ENCODE data around the gene TMEM38B. TPM values are rescaled to one million over a fixed set of nuclear protein-coding genes. Genes with fewer than 3 reads are reported as not detected.

Gene TMEM38B
- total RNA-seq (15.0 TPM), polyA plus RNA-seq (9.6 TPM)

GRCh38 chr9:105694190-105694847 lies at the start of gene TMEM38B:
TSS of gene TMEM38B (plus strand) at chr9:105694541. CDS start at chr9:105694661, 120 bp downstream.
- DNase-seq (ENCODE audit: extremely low spot score) = no peak
- Histone ChIP-seq H3K4me3 (ENCODE audit: low read depth, low read length) (peak within 1 kb of the TSS; percentile 84), H3K36me3 (ENCODE audit: insufficient read depth) (no peaks in the 10 kb centered on the region), H3K27ac (ENCODE audit: low read depth) (no peak within 1 kb of the TSS), H3K4me1 (ENCODE audit: insufficient read depth) (no peaks in the 10 kb centered on the region)
- under 1% methylated on average over 65 of the region's 65 CpGs for WGBS

DNA sequence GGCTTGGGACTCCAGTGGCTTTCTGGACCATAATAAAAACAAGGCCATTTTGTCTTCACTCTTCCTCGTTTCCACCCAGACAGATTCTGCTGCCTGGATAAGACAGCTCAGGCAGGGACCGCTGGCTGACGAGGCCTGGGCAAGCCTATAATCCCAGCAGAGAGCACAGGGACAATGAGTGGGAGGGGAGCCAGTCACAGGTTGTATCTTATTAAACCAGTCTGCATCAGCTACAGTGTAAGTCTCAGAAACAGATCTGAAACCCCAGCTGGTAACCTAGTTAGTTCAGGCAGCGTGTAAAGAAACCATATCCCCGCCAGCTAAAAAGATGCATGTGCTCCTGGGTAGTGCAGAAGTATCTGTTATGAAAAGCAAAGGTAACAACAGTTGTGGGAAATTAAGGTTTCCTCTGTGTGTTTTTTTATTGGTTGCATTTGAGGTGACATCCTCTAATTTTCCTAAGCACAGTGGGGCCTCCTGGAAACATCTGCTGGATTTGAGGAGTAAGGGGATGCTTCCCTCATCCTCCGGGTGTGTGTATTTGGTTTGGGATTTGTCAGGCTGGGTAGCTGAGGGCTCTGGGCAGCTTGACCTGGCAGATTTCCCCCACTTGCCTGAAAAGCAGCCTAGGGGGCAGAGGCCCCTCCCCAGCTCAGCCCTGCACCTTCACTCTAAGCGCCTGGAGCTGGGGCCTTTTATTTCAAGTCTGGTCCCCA lies 47.3 kb upstream of the TMEM38B start:
- no peak for DNase-seq (ENCODE audit: extremely low spot score)
- Histone ChIP-seq H3K36me3 (ENCODE audit: insufficient read depth) (no peaks in the 10 kb centered on the region), H3K27ac (ENCODE audit: low read depth) (no peak overlapping the region), H3K4me1 (ENCODE audit: insufficient read depth) (no peaks in the 10 kb centered on the region), H3K4me3 (ENCODE audit: low read depth, low read length) (no peak overlapping the region)
- 78% methylated on average over 7 of the region's 7 CpGs for WGBS

- Histone ChIP-seq H3K27ac (ENCODE audit: low read depth) (no peak overlapping the region), H3K36me3 (ENCODE audit: insufficient read depth) (no peaks in the 10 kb centered on the region), H3K4me1 (ENCODE audit: insufficient read depth) (no peaks in the 10 kb centered on the region), H3K4me3 (ENCODE audit: low read depth, low read length) (no peak overlapping the region)
- 65% methylated on average over 12 of the region's 12 CpGs for WGBS
- DNase-seq (ENCODE audit: extremely low spot score) = no peak
Observed at GRCh38 chr9:105647595-105648349, 46.6 kb upstream of the TMEM38B start.

- no peaks in the 10 kb centered on the region for H3K4me1 ChIP-seq (ENCODE audit: insufficient read depth)
- no peaks in the 10 kb centered on the region for H3K36me3 ChIP-seq (ENCODE audit: insufficient read depth)
- DNase-seq (ENCODE audit: extremely low spot score) = no peak
- H3K27ac ChIP-seq (ENCODE audit: low read depth) = no peak overlapping the region
- no peak overlapping the region for H3K4me3 ChIP-seq (ENCODE audit: low read depth, low read length)
- WGBS = 72% methylated on average over 4 of the region's 4 CpGs
Observed at GRCh38 chr9:105651806-105652205, 42.5 kb upstream of the TMEM38B start.

DNA sequence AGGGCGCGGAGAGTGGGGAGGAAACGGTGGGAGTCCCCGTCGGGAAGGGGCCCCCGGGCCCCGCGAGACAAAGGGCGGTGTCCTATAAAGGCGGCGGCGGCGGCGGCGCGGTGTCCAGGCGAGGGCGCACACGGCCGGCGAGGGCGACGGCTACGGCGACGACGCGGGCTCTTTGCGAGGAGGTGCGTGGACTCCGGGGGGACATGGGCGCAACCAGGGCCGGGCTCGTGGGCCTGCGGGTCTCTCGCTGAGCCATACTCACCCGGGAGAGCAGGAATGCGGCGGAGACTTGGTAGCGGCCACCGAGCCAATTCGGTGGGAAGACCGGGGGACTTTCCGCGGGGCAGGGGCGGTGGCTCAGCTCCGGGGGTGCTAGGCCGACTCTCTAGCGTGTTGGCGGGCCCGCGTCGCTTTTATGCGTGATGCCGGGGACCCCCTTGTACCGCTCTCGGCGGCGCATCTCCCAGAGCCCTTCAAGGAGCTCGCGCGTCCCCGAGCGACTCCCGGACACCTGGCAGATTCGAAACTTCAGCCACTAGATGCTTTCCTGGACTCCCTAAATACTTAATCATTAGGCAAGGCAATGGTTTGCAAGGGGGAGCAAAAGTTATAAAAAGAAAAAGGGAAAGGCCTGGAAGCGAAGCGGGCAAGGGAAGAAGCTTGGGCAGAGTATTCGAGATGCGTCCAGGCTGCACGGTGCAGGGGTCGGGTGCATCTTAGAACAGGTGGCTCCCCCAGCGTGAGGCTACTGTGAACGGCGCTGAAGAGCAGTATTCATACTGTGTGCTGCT lies 38.0 kb upstream of the TMEM38B start:
- Histone ChIP-seq H3K27ac (ENCODE audit: low read depth) (no peak overlapping the region), H3K4me3 (ENCODE audit: low read depth, low read length) (peak overlapping the region; percentile 35), H3K36me3 (ENCODE audit: insufficient read depth) (no peaks in the 10 kb centered on the region), H3K4me1 (ENCODE audit: insufficient read depth) (no peaks in the 10 kb centered on the region)
- WGBS = 2% methylated on average over 75 of the region's 75 CpGs
- no peak for DNase-seq (ENCODE audit: extremely low spot score)

- H3K4me1 ChIP-seq (ENCODE audit: insufficient read depth) = no peaks in the 10 kb centered on the region
- H3K36me3 ChIP-seq (ENCODE audit: insufficient read depth) = no peaks in the 10 kb centered on the region
- H3K27ac ChIP-seq (ENCODE audit: low read depth) = no peak overlapping the region
- DNase-seq (ENCODE audit: extremely low spot score) = no peak
- no peak overlapping the region for H3K4me3 ChIP-seq (ENCODE audit: low read depth, low read length)
- WGBS = 80% methylated on average over 2 of the region's 2 CpGs
Observed at GRCh38 chr9:105658351-105658750, 36.0 kb upstream of the TMEM38B start.

- 87% methylated on average over 4 of the region's 4 CpGs for WGBS
Observed at GRCh38 chr9:105661011-105661410, 33.3 kb upstream of the TMEM38B start.

DNA sequence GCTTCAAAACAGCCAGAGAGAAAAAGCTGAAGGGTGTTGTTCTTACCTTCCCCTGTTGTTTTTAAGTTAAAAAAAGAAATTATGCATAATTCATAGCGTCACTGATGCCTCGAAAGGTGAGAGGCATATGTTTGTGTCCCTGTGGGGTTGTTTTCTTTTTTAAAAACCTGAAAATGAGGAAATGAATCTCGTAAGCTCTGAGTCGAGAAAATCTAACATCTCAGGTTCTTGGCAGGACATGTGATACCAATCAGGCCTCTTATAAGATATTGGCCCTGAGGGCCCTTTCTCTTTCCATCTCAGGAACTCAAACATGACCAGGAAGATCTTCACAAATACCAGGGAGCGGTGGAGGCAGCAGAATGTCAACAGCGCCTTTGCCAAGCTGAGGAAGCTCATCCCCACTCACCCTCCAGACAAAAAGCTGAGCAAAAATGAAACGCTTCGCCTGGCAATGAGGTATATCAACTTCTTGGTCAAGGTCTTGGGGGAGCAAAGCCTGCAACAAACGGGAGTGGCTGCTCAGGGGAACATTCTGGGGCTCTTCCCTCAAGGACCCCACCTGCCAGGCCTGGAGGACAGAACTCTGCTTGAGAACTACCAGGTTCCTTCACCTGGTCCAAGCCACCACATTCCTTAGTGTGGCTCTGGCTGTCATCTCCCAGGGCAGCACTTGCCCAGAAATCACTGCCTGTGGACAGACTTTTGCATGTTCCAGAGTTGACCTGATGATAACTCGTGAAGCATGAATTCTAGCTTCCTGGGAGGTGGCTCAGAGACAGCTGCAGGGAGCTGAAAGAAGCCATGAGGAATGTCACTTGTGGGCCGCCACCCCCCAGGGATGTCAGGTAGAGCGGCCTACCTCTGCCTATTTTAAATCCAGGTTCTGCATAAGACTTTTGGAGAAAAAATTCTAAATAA lies 31.9 kb upstream of the TMEM38B start, which contains the start of gene TAL2:
TAL2 (plus strand) TSS at position 274 of the 921 bp plus-strand sequence; CDS start at position 314, 40 bp downstream.
- Histone ChIP-seq H3K27ac (ENCODE audit: low read depth) (no peak within 1 kb of the TSS), H3K4me1 (ENCODE audit: insufficient read depth) (no peaks in the 10 kb centered on the region), H3K4me3 (ENCODE audit: low read depth, low read length) (no peak within 1 kb of the TSS), H3K36me3 (ENCODE audit: insufficient read depth) (no peaks in the 10 kb centered on the region)
- WGBS = 85% methylated on average over 12 of the region's 12 CpGs
- no peak for DNase-seq (ENCODE audit: extremely low spot score)

More at GRCh38 chr9:105661011-105661410, 33.3 kb upstream of the TMEM38B start:
- Histone ChIP-seq H3K27ac (ENCODE audit: low read depth) (no peak overlapping the region), H3K4me3 (ENCODE audit: low read depth, low read length) (no peak overlapping the region), H3K4me1 (ENCODE audit: insufficient read depth) (no peaks in the 10 kb centered on the region), H3K36me3 (ENCODE audit: insufficient read depth) (no peaks in the 10 kb centered on the region)
- DNase-seq (ENCODE audit: extremely low spot score) = no peak

GRCh38 chr9:105663914-105664313 lies 30.4 kb upstream of the TMEM38B start:
- no peaks in the 10 kb centered on the region for H3K4me1 ChIP-seq (ENCODE audit: insufficient read depth)
- H3K36me3 ChIP-seq (ENCODE audit: insufficient read depth) = no peaks in the 10 kb centered on the region
- no peak for DNase-seq (ENCODE audit: extremely low spot score)
- H3K4me3 ChIP-seq (ENCODE audit: low read depth, low read length) = no peak overlapping the region
- 56% methylated on average over 5 of the region's 5 CpGs for WGBS
- H3K27ac ChIP-seq (ENCODE audit: low read depth) = no peak overlapping the region

GRCh38 chr9:105667867-105668266 lies 26.5 kb upstream of the TMEM38B start:
- Histone ChIP-seq H3K4me1 (ENCODE audit: insufficient read depth) (no peaks in the 10 kb centered on the region), H3K27ac (ENCODE audit: low read depth) (no peak overlapping the region), H3K4me3 (ENCODE audit: low read depth, low read length) (no peak overlapping the region), H3K36me3 (ENCODE audit: insufficient read depth) (no peaks in the 10 kb centered on the region)
- 26% methylated on average over 4 of the region's 4 CpGs for WGBS
- DNase-seq (ENCODE audit: extremely low spot score) = no peak

- H3K4me3 ChIP-seq (ENCODE audit: low read depth, low read length) = no peak overlapping the region
- WGBS = 53% methylated on average over 3 of the region's 3 CpGs
- DNase-seq (ENCODE audit: extremely low spot score) = no peak
- no peak overlapping the region for H3K27ac ChIP-seq (ENCODE audit: low read depth)
- H3K36me3 ChIP-seq (ENCODE audit: insufficient read depth) = no peaks in the 10 kb centered on the region
- H3K4me1 ChIP-seq (ENCODE audit: insufficient read depth) = no peaks in the 10 kb centered on the region
Observed at GRCh38 chr9:105670315-105670714, 24.0 kb upstream of the TMEM38B start.

- Histone ChIP-seq H3K27ac (ENCODE audit: low read depth) (no peak overlapping the region), H3K36me3 (ENCODE audit: insufficient read depth) (no peaks in the 10 kb centered on the region), H3K4me3 (ENCODE audit: low read depth, low read length) (no peak overlapping the region), H3K4me1 (ENCODE audit: insufficient read depth) (no peaks in the 10 kb centered on the region)
- WGBS = 80% methylated on average over 3 of the region's 3 CpGs
- DNase-seq (ENCODE audit: extremely low spot score) = no peak
Observed at GRCh38 chr9:105670775-105671174, 23.6 kb upstream of the TMEM38B start.
